Activated T-helper 17 cell treated with anti-CD3 and anti-CD28 coated beads, Interleukin-2, amount 50 U/mL, for 72 hours (primary cell): ENCODE measurements around the gene PUM1. TPM values are rescaled to one million over a fixed set of nuclear protein-coding genes. Genes with fewer than 3 reads are reported as not detected.

Experiments used
- ATAC-seq: fragments of 150-1000 bp; cut with Tn5 transposase; replicated peaks from 2 replicates; pipeline ENCODE4 v1.10.0; 2021; ENCODE audit warnings: mild to moderate bottlenecking, moderate library complexity
- H3K27ac Mint-ChIP-seq: one replicate; pipeline ENCODE4 v1.8.0; 2022; ENCODE audit warnings: mixed read lengths
- H3K27me3 Mint-ChIP-seq: one replicate; pipeline ENCODE4 v1.8.0; 2022; ENCODE audit warnings: mixed read lengths
- H3K36me3 Mint-ChIP-seq: one replicate; pipeline ENCODE4 v1.8.0; 2022; ENCODE audit warnings: low read depth, mild to moderate bottlenecking, mixed read lengths
- H3K4me1 Mint-ChIP-seq: one replicate; pipeline ENCODE4 v1.8.0; 2022; ENCODE audit warnings: mixed read lengths
- H3K4me3 Mint-ChIP-seq: one replicate; pipeline ENCODE4 v1.8.0; 2022; ENCODE audit warnings: mild to moderate bottlenecking, mixed read lengths
- H3K9me3 Mint-ChIP-seq: one replicate; pipeline ENCODE4 v1.8.0; 2022; ENCODE audit warnings: mixed read lengths
- total RNA-seq, 2 donors: library from RNA; stranded (reverse); gene quantifications; one replicate each; pipeline ENCODE4 v1.2.3, GENCODE V29; 2022

PUM1 gene
- total RNA-seq, 2 donors from 2014 or later = 109 to 114 TPM

DNA sequence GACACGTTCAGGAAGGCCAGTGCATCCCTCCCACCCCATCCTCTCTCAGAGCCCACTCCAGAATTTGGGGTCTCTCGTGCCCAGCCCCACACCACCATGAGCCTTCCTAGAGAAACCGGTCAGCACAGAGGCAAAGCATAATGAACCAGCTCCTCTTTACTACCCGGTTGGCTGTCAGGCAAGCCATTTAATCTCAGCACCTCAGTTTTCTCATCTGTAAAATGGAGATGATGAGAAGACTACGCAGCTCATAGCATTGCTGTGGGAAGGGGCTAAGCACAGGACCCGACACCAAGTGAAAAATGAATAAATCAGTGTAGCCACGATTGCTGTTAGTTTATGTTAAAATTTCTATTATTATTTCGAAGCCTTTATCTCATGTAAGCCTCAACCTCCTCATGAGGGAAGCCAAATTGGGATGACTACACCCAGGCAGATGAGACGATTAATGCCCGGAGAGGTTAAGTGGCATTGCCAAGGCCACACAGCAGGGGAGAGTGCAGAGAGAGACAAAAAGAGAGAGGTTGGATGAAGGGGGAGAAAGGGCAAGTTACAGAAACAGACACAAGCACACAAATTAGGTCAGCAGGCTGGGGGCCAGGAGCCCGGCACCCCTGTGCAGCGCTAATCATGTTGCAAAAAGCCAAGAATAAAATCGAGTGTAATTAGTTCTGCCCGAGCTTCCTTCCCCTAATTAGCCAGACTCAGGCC is 182.7 kb downstream of the PUM1 start:
- H3K9me3 Mint-ChIP-seq = no peaks in the 10 kb centered on the region
- peaks cover 16% of the 10 kb centered on the region for H3K27me3 Mint-ChIP-seq
- no peak overlapping the region for H3K4me3 Mint-ChIP-seq
- no peaks in the 10 kb centered on the region for H3K4me1 Mint-ChIP-seq
- no peak for ATAC-seq
- H3K27ac Mint-ChIP-seq = no peak overlapping the region
- no peaks in the 10 kb centered on the region for H3K36me3 Mint-ChIP-seq

Other genes starting within 250 kb of the PUM1 start
- gene SDC3, start 157.0 kb downstream of the PUM1 start, total RNA-seq = under 1 TPM in 1 of 2 donors, not detected in 1; 0.11 TPM
- not detected for gene NKAIN1, start 174.2 kb upstream of the PUM1 start, total RNA-seq
- gene SNRNP40, start 231.1 kb upstream of the PUM1 start, total RNA-seq = 100 to 1,000 TPM in 1 of 2 donors, 10 to 100 TPM in 1; 62.2 to 115 TPM
- gene ZCCHC17, start 231.3 kb upstream of the PUM1 start, total RNA-seq = 10 to 100 TPM; 17.3 to 27.2 TPM